CD4-positive, CD25-positive, alpha-beta regulatory T cell (primary cell): ENCODE results near the gene CHN2. TPM values are rescaled to one million over a fixed set of nuclear protein-coding genes. Genes with fewer than 3 reads are reported as not detected.
"Not testable (repeated sequence)": the region's sequence is repeated elsewhere in the genome, so short reads cannot be mapped to it uniquely, and the experiment has no call there.

Experiments
- ATAC-seq, 2 donors: fragments of 150-1000 bp; cut with Tn5 transposase; one replicate each; pipeline ENCODE4 v1.10.0; 2021; ENCODE audit warnings: low read depth in 2 of 2, moderate number of reproducible peaks in 2 of 2, moderate library complexity in 1 of 2
- DNase-seq, 3 donors: peaks; one replicate each; pipeline versions ENCODE4 v3.0.0 to v3.0.0-alpha.2; 2012 to 2022; ENCODE audit warnings: mixed read lengths in 1 of 3
- H3K27ac ChIP-seq: one replicate; pipeline ENCODE4 v1.7.0; 2013; ENCODE audit warnings: mild to moderate bottlenecking, low read length; ENCODE audit not compliant: insufficient read depth, poor library complexity, severe bottlenecking
- H3K27me3 ChIP-seq: one replicate; pipeline ENCODE4 v1.7.0; 2013; ENCODE audit warnings: low read length; ENCODE audit not compliant: control insufficient read depth, insufficient read depth
- H3K36me3 ChIP-seq: one replicate; pipeline ENCODE4 v1.7.0; 2013; ENCODE audit warnings: mild to moderate bottlenecking, low read length, moderate library complexity; ENCODE audit not compliant: control insufficient read depth, insufficient read depth
- H3K4me1 ChIP-seq: 2 replicates; pipeline ENCODE4 v1.7.0; 2013; ENCODE audit warnings: mild to moderate bottlenecking, low read length; ENCODE audit not compliant: insufficient read depth, control insufficient read depth, poor library complexity, severe bottlenecking
- H3K4me3 ChIP-seq: one replicate; pipeline ENCODE4 v1.7.0; 2013; ENCODE audit warnings: low read depth, mild to moderate bottlenecking, low read length, moderate library complexity
- H3K9me3 ChIP-seq, 2 experiments: 1 replicate in 1 of 2; 2 replicates in 1 of 2; pipeline ENCODE4 v1.7.0; 2013; ENCODE audit warnings: low read length in 2 of 2, mild to moderate bottlenecking in 1 of 2, moderate library complexity in 1 of 2; ENCODE audit not compliant: control insufficient read depth in 2 of 2
- H3K27ac Mint-ChIP-seq, 3 donors: one replicate each; pipeline ENCODE4 v1.8.0; 2020 to 2022; ENCODE audit warnings: mild to moderate bottlenecking in 3 of 3, mixed read lengths in 3 of 3, moderate library complexity in 2 of 3
- H3K27me3 Mint-ChIP-seq: one replicate; pipeline ENCODE4 v1.8.0; 2022; ENCODE audit warnings: mild to moderate bottlenecking, mixed read lengths
- H3K36me3 Mint-ChIP-seq: one replicate; pipeline ENCODE4 v1.8.0; 2020; ENCODE audit warnings: mixed read lengths
- H3K4me1 Mint-ChIP-seq, 4 donors: one replicate each; pipeline ENCODE4 v1.8.0; 2020 to 2022; ENCODE audit warnings: mixed read lengths in 4 of 4, mild to moderate bottlenecking in 1 of 4
- H3K4me3 Mint-ChIP-seq, 4 donors: one replicate each; pipeline ENCODE4 v1.8.0; 2020 to 2022; ENCODE audit warnings: mild to moderate bottlenecking in 4 of 4, mixed read lengths in 4 of 4, moderate library complexity in 3 of 4
- H3K9me3 Mint-ChIP-seq, 7 donors: one replicate each; pipeline ENCODE4 v1.8.0; 2020 to 2022; ENCODE audit warnings: mixed read lengths in 7 of 7, mild to moderate bottlenecking in 3 of 7, moderate library complexity in 2 of 7
- polyA plus RNA-seq, 4 donors: library from polyadenylated mRNA; unstranded; fragments of 300-500 nt; fragmentation: Illumina TruSeq; gene quantifications; one replicate each; pipeline ENCODE4 v1.2.3, GENCODE V29; 2021
- total RNA-seq: library from RNA; stranded (reverse); gene quantifications from one replicate; pipeline ENCODE4 v1.2.3, GENCODE V29; 2022

CHN2 gene
- total and polyA plus RNA-seq, 5 donors from 2014 or later = 0.55 to 1.7 TPM; not detected in 3

DNA sequence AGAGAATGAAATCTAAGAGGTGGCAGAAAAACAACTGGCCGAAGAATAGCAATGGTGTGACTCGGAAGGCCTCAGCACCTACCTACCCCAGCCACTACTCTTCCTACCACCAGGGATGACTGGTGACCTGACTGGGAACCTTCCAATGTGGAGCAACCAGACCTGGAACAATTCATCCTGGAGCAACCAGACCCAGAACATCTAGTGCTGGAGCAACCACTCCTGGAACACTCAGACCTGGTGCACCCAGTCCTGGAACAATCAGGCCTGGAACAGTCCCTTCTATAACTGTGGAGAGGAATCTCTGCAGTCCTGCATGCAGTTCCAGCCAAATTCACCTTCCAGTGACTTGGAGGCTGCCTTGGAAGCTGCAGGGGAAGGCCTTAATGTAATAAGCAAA, 18.2 kb downstream of the CHN2 start:
- not testable (repeated sequence) for H3K4me3 ChIP-seq, H3K4me1 ChIP-seq, H3K27me3 ChIP-seq, H3K36me3 ChIP-seq, H3K4me3 Mint-ChIP-seq, H3K27ac ChIP-seq, H3K9me3 ChIP-seq, H3K9me3 Mint-ChIP-seq, H3K27me3 Mint-ChIP-seq, H3K27ac Mint-ChIP-seq, H3K36me3 Mint-ChIP-seq, ATAC-seq, DNase-seq, H3K4me1 Mint-ChIP-seq

DNA sequence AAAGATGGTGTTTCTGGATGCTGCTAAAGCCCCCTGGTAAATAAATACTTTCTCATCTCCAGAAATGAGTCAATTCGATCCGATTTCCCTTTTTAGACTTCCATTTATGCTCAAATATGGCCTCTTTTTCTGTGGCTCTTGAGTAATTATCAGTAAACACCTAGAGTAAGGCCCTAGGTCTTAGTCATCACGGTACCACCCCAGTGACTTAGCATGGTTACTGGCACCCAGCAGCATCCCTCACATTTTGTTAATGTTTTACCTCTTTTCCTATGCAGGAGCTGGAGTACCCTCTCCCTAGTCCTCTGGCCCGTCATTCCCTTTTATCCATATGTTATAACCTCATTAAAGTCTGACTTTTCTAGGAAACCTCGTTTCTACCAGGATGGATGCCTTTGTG, 19.5 kb downstream of the CHN2 start:
- no peaks in the 10 kb centered on the region for H3K9me3 Mint-ChIP-seq
- H3K36me3 Mint-ChIP-seq = no peaks in the 10 kb centered on the region
- H3K4me3 Mint-ChIP-seq = no peak overlapping the region
- no peaks in the 10 kb centered on the region for H3K27me3 Mint-ChIP-seq
- Histone ChIP-seq H3K36me3 (no peaks in the 10 kb centered on the region), H3K27me3 (no peaks in the 10 kb centered on the region), H3K4me1 (no peaks in the 10 kb centered on the region), H3K27ac (no peak overlapping the region), H3K9me3 (no peaks in the 10 kb centered on the region), H3K4me3 (no peak overlapping the region)
- no peak overlapping the region for H3K27ac Mint-ChIP-seq
- H3K4me1 Mint-ChIP-seq = no peaks in the 10 kb centered on the region
- DNase-seq = no peak
- ATAC-seq = no peak

DNA sequence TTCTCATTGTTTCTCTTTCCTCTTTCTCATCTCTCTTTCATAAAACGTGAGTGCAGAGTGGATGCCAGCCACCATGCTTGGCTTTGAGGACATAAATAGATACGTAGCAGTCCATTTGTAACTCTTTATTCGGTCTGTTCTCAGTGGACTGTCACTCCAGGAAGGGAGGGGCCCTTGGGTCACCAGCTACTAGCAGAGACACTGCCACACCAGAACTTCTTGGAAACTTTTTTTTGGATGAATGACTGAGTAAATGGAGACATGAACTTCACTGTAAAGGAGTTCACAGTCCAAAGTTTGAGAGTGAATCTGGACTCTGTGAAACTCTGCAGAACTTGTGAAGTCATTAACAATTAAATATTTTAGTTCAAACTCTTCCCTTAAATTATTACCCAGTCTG, 20.2 kb downstream of the CHN2 start:
- no peak for ATAC-seq

DNA sequence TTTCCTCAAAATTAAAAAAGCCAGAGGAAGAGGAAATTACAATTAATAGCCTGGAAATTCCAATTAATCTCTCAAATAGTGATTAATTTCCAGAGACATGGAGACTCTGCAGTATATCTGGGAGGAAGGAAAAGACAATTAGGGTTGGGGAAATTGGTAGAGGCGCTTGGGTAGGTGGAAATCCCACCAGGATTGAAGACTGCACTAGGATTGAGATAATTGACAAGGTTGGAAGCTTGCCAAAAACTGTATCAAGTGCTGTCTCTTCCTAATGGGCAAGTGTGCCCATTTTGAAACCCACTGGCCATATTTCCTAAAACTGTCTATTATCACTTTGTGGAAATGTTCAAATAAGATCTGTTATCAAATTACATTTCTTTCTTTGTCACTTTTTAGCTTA, 21.6 kb downstream of the CHN2 start:
- H3K9me3 Mint-ChIP-seq = no peaks in the 10 kb centered on the region
- DNase-seq (no peak), ATAC-seq (no peak)

More for the DNA sequence above, 20.2 kb downstream of the CHN2 start:
- no peaks in the 10 kb centered on the region for H3K27me3 ChIP-seq
- Mint-ChIP-seq H3K27me3 (no peaks in the 10 kb centered on the region), H3K4me1 (no peaks in the 10 kb centered on the region), H3K27ac (no peak overlapping the region), H3K4me3 (no peak overlapping the region), H3K36me3 (no peaks in the 10 kb centered on the region), H3K9me3 (no peaks in the 10 kb centered on the region)
- H3K4me1 ChIP-seq = no peaks in the 10 kb centered on the region
- H3K9me3 ChIP-seq = no peaks in the 10 kb centered on the region
- no peak overlapping the region for H3K4me3 ChIP-seq
- H3K27ac ChIP-seq = no peak overlapping the region
- no peak for DNase-seq
- no peaks in the 10 kb centered on the region for H3K36me3 ChIP-seq

DNA sequence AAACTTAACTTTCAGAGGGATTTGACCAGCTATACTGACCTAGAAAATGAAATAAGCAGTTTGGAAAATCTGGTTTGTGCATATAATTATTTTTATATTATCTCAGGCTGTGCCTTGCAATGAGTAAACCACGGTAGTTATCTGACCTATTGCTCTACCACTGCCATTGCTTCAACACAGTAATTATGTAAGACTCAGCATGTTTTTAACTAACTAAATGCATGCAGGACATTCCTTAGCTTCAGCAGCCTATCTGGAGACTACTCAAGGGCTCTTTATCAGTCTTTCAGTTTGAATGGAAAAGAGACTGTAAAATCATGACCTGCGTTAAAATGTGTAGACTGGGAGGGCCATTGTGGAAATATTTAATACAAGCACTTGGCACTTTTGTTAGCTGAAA, 22.5 kb downstream of the CHN2 start:
- H3K27ac Mint-ChIP-seq = no peak overlapping the region
- no peaks in the 10 kb centered on the region for H3K4me1 Mint-ChIP-seq
- H3K4me3 Mint-ChIP-seq = no peak overlapping the region
- ATAC-seq = no peak
- H3K4me3 ChIP-seq = no peak overlapping the region
- DNase-seq = no peak
- H3K9me3 Mint-ChIP-seq = no peaks in the 10 kb centered on the region
- H3K9me3 ChIP-seq = no peaks in the 10 kb centered on the region
- no peaks in the 10 kb centered on the region for H3K27me3 Mint-ChIP-seq
- H3K36me3 Mint-ChIP-seq = no peaks in the 10 kb centered on the region
- no peaks in the 10 kb centered on the region for H3K27me3 ChIP-seq
- H3K27ac ChIP-seq = no peak overlapping the region
- no peaks in the 10 kb centered on the region for H3K4me1 ChIP-seq
- no peaks in the 10 kb centered on the region for H3K36me3 ChIP-seq

More for the DNA sequence above, 21.6 kb downstream of the CHN2 start:
- Histone ChIP-seq H3K4me1 (no peaks in the 10 kb centered on the region), H3K27ac (no peak overlapping the region), H3K4me3 (no peak overlapping the region), H3K9me3 (no peaks in the 10 kb centered on the region), H3K36me3 (no peaks in the 10 kb centered on the region), H3K27me3 (no peaks in the 10 kb centered on the region)
- H3K4me3 Mint-ChIP-seq = no peak overlapping the region
- H3K27me3 Mint-ChIP-seq = no peaks in the 10 kb centered on the region
- H3K36me3 Mint-ChIP-seq = no peaks in the 10 kb centered on the region
- no peak overlapping the region for H3K27ac Mint-ChIP-seq
- H3K4me1 Mint-ChIP-seq = no peaks in the 10 kb centered on the region

DNA sequence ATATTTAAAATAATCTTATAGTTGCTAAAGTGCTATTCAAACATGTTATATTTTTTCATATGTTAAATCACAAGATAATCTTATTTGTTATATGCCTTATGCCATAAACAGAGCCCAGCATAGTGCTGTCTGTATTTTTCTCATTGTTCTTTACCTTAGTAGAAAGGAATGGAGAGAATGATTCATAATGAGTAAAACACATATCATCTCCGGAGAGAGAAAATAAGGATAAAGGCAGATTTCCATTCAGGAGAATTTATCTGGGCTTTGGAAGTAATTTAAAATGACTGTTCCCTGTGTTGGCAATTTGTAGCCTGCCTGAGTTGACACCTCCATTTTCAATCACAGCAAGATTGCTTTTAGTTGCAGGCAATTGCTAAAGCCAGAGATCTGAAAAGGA, 30.2 kb downstream of the CHN2 start:
- H3K27me3 ChIP-seq = no peaks in the 10 kb centered on the region
- no peak overlapping the region for H3K27ac ChIP-seq
- H3K4me1 Mint-ChIP-seq = no peaks in the 10 kb centered on the region
- no peaks in the 10 kb centered on the region for H3K9me3 Mint-ChIP-seq
- H3K27ac Mint-ChIP-seq = no peak overlapping the region
- H3K36me3 ChIP-seq = no peaks in the 10 kb centered on the region
- no peak overlapping the region for H3K4me3 Mint-ChIP-seq
- H3K27me3 Mint-ChIP-seq = no peaks in the 10 kb centered on the region
- DNase-seq = no peak
- no peak for ATAC-seq
- no peaks in the 10 kb centered on the region for H3K4me1 ChIP-seq
- no peak overlapping the region for H3K4me3 ChIP-seq
- H3K36me3 Mint-ChIP-seq = no peaks in the 10 kb centered on the region
- no peaks in the 10 kb centered on the region for H3K9me3 ChIP-seq

DNA sequence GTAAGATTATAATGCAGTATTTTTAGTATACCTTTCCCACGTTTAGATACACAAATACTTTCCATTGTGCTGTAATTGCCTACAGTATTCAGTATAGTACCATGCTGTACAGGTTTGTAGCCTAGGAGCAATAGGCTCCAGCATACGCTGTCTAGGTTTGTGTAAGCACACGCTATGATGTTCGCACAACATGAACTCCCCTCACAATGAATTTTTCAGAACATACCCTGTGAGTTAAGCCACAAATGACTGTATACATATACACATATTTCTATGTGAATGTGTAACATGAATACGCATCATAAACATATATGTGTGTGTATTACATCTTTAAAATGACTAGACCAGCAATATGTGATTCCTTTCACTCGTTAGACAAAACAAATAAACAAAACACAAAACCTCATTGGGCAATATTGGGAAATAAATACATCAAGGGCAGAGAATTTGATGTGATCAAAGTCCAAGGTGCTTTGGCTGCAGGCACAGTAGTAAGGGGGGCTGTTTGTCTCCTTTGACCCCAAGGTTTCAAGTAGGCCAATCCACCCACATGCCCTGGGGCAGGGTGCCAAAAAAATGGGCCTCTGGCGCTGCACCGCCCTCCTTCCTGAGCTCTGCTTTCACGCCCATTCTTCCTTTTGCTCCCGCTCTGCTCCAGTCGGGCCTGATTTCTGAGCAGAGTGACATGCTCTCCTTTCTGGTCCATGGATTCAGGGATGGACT, 33.9 kb downstream of the CHN2 start:
- ATAC-seq = no peak
- no peaks in the 10 kb centered on the region for H3K36me3 Mint-ChIP-seq
- no peak overlapping the region for H3K27ac Mint-ChIP-seq
- H3K9me3 Mint-ChIP-seq = no peaks in the 10 kb centered on the region
- no peaks in the 10 kb centered on the region for H3K27me3 ChIP-seq
- no peaks in the 10 kb centered on the region for H3K4me1 ChIP-seq
- no peak overlapping the region for H3K4me3 ChIP-seq
- no peaks in the 10 kb centered on the region for H3K36me3 ChIP-seq
- H3K27me3 Mint-ChIP-seq = peaks cover 10% of the 10 kb centered on the region
- H3K4me3 Mint-ChIP-seq = no peak overlapping the region
- no peaks in the 10 kb centered on the region for H3K9me3 ChIP-seq
- no peak for DNase-seq
- no peaks in the 10 kb centered on the region for H3K4me1 Mint-ChIP-seq
- H3K27ac ChIP-seq = no peak overlapping the region

DNA sequence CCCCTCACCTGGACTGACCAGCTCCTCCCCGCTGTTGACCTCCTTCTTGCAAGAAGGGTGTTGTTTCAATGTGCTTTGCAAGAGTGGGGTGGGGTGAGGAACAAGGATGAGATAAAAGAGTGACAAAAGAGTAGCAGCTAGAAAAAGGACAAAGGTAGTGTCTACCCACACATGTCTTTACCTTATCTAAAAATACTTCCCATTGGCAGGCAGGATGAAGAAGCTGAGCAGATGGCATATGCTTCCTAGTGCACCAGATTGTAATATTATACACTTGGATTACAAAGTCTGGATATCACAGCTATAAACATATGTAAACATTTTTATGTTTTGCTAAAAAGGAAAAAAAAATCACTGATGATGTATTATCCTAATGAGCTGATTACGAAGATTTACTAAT, 34.5 kb downstream of the CHN2 start:
- no peak overlapping the region for H3K4me3 Mint-ChIP-seq
- H3K36me3 ChIP-seq = no peaks in the 10 kb centered on the region
- H3K4me1 Mint-ChIP-seq = no peaks in the 10 kb centered on the region
- no peaks in the 10 kb centered on the region for H3K9me3 Mint-ChIP-seq
- H3K27ac Mint-ChIP-seq = no peak overlapping the region
- no peaks in the 10 kb centered on the region for H3K27me3 ChIP-seq
- no peaks in the 10 kb centered on the region for H3K4me1 ChIP-seq
- ATAC-seq (no peak), DNase-seq (no peak)
- H3K27me3 Mint-ChIP-seq = peaks cover 10% of the 10 kb centered on the region
- no peak overlapping the region for H3K4me3 ChIP-seq
- no peaks in the 10 kb centered on the region for H3K36me3 Mint-ChIP-seq
- no peaks in the 10 kb centered on the region for H3K9me3 ChIP-seq
- H3K27ac ChIP-seq = no peak overlapping the region
